HepG2 (cell line): ENCODE measurements around the gene PRKCB. TPM values are rescaled to one million over a fixed set of nuclear protein-coding genes. Genes with fewer than 3 reads are reported as not detected.

ENCODE experiments used
- ATAC-seq: fragments of 200-7000 bp; cut with Tn5 transposase; 3 replicates; pipeline ENCODE4 v1.9.1; 2020; ENCODE audit warnings: mild to moderate bottlenecking, moderate library complexity
- BruUV-seq: library from RNA; stranded (reverse); fragments of 400-500 nt; replicated peaks from 2 replicates; lab custom pipeline; 2021; lab: Mats Ljungman, UMichigan
- CTCF ChIA-PET: fragments of 300-600 bp; formaldehyde crosslinking; extraction: SDS; loops from one replicate; lab custom pipeline; 2021; ENCODE audit warnings: low total read pairs, inconsistent platforms, low intra/inter-chr PET ratio; lab: Yijun Ruan, JAX
- POLR2A ChIA-PET: fragments of 350-600 bp; sonication (Branson Sonifier 250); formaldehyde crosslinking; loops from one replicate; lab custom pipeline; 2020; ENCODE audit warnings: antibody characterized with exemption, inconsistent platforms; lab: Yijun Ruan, JAX
- DNase-seq: peaks from one replicate; pipeline ENCODE4 v3.0.0-alpha.2; 2015; ENCODE audit warnings: low spot score
- FAIRE-seq: peaks from 3 replicates; lab custom pipeline; 2011; peaks lifted over from hg19 to GRCh38; lab: Jason Lieb, UNC
- H2AFZ ChIP-seq: one replicate; pipeline ENCODE4 v1.6.1; 2011; ENCODE audit warnings: low read length, inconsistent platforms
- H3K27ac ChIP-seq: fragments of 300-600 bp; 3 replicates; pipeline ENCODE4 v1.8.0; 2011; ENCODE audit warnings: mixed run types, mild to moderate bottlenecking, mixed read lengths, low read length, inconsistent platforms; ENCODE audit not compliant: insufficient read depth; ENCODE audit errors: extremely low read length
- H3K27me3 ChIP-seq, 2 experiments: fragments of 200-600 bp in 1 of 2; 2 replicates in 1 of 2; 3 replicates in 1 of 2; pipeline versions ENCODE4 v1.6.0 to v1.8.0; 2011; ENCODE audit warnings: low read length in 2 of 2, mild to moderate bottlenecking in 2 of 2, moderate library complexity in 2 of 2, inconsistent platforms in 1 of 2; ENCODE audit not compliant: insufficient read depth in 2 of 2, control insufficient read depth in 1 of 2
- H3K36me3 ChIP-seq, 2 experiments: fragments of 200-600 bp in 1 of 2; replicated peaks in 1 of 2; 2 replicates in 1 of 2; 3 replicates in 1 of 2; pipeline versions ENCODE4 v1.5.1 to v1.8.0; 2011; ENCODE audit warnings: low read length in 2 of 2, inconsistent platforms in 1 of 2; ENCODE audit not compliant: insufficient read depth in 2 of 2, control insufficient read depth in 1 of 2
- H3K4me1 ChIP-seq: 2 replicates; pipeline ENCODE4 v1.5.1; 2012; ENCODE audit warnings: low read length, inconsistent platforms; ENCODE audit not compliant: insufficient read depth
- H3K4me2 ChIP-seq: 2 replicates; pipeline ENCODE4 v1.6.0; 2011; ENCODE audit warnings: low read depth, low read length, inconsistent platforms
- H3K4me3 ChIP-seq, 3 experiments: fragments of 200-600 bp in 1 of 3; sonication (generic), shearing (Covaris generic) in 1 of 3; replicated peaks in 1 of 3; 2 replicates each; pipeline ENCODE4 v1.5.1; 2011 to 2016; ENCODE audit warnings: low read length in 3 of 3, inconsistent platforms in 2 of 3, low read depth in 2 of 3, mild to moderate bottlenecking in 2 of 3, control low read depth in 1 of 3, mixed read lengths in 1 of 3; ENCODE audit not compliant: insufficient read depth in 1 of 3
- H3K79me2 ChIP-seq: one replicate; pipeline ENCODE4 v1.6.1; 2011; ENCODE audit warnings: low read length, inconsistent platforms; ENCODE audit not compliant: insufficient read depth
- H3K9ac ChIP-seq: 2 replicates; pipeline ENCODE4 v1.6.0; 2011; ENCODE audit warnings: mild to moderate bottlenecking, low read depth, low read length, inconsistent platforms; ENCODE audit not compliant: insufficient read depth
- H3K9me3 ChIP-seq: 2 replicates; pipeline ENCODE4 v1.5.1; 2012; ENCODE audit warnings: mild to moderate bottlenecking, low read length
- H4K20me1 ChIP-seq: 2 replicates; pipeline ENCODE4 v1.6.0; 2011; ENCODE audit warnings: inconsistent platforms, mild to moderate bottlenecking, low read length, moderate library complexity; ENCODE audit not compliant: insufficient read depth
- ARID4A ChIP-seq: sonication (generic); formaldehyde crosslinking; IDR thresholded peaks from 2 replicates; pipeline ENCODE4 v1.5.0; 2020; ENCODE audit warnings: mild to moderate bottlenecking, missing genetic modification reagents, borderline replicate concordance
- ARNTL ChIP-seq: sonication (generic); formaldehyde crosslinking; IDR thresholded peaks from 2 replicates; pipeline ENCODE4 v1.4.0; 2020; ENCODE audit warnings: mild to moderate bottlenecking, missing genetic modification reagents
- CBFB ChIP-seq: sonication (generic); formaldehyde crosslinking; IDR thresholded peaks from 2 replicates; pipeline ENCODE4 v1.4.0; 2020; ENCODE audit warnings: missing genetic modification reagents
- GPBP1L1 ChIP-seq: sonication (generic); formaldehyde crosslinking; IDR thresholded peaks from 2 replicates; pipeline ENCODE4 v1.5.0; 2020; ENCODE audit warnings: mild to moderate bottlenecking, missing genetic modification reagents
- IKZF4 ChIP-seq: sonication (generic); formaldehyde crosslinking; IDR thresholded peaks from 2 replicates; pipeline ENCODE4 v1.5.1; 2020; ENCODE audit warnings: borderline replicate concordance, mild to moderate bottlenecking, low read depth, missing genetic modification reagents; ENCODE audit errors: not compliant biosample characterization
- KDM2A ChIP-seq: sonication (generic); formaldehyde crosslinking; IDR thresholded peaks from 2 replicates; pipeline ENCODE4 v1.4.0; 2020; ENCODE audit warnings: low read depth, missing genetic modification reagents, borderline replicate concordance
- PHB2 ChIP-seq: fragments of 450-650 bp; IDR thresholded peaks from 2 replicates; pipeline ENCODE4 v1.6.1; 2018; ENCODE audit not compliant: partially characterized antibody
- SAP130 ChIP-seq: IDR thresholded peaks from 2 replicates; pipeline ENCODE4 v1.6.1; 2016; ENCODE audit warnings: low read depth
- SUZ12 ChIP-seq: fragments of 150-350 bp; IDR thresholded peaks from 2 replicates; pipeline ENCODE4 v1.6.1; 2014; ENCODE audit warnings: low read depth, low read length
- ZNF263 ChIP-seq: sonication (generic); formaldehyde crosslinking; IDR thresholded peaks from 2 replicates; pipeline ENCODE4 v1.4.0; 2020; ENCODE audit warnings: missing genetic modification reagents
- ZNF3 ChIP-seq: IDR thresholded peaks from 2 replicates; pipeline ENCODE4 v1.7.0; 2017; ENCODE audit warnings: inconsistent platforms
- ZNF343 ChIP-seq: sonication (generic); formaldehyde crosslinking; IDR thresholded peaks from 2 replicates; pipeline ENCODE4 v1.4.0; 2020; ENCODE audit warnings: mild to moderate bottlenecking, missing genetic modification reagents
- WGBS: methylation state at CpG from one replicate; pipeline ENCODE4 v1.1.6; 2017; ENCODE audit warnings: low lambda C conversion rate; 5-methylcytosine and 5-hydroxymethylcytosine counted together
- in situ Hi-C: cut with HindIII; loops from 2 replicates; pipeline ENCODE4 v1.10.0; 2017; ENCODE audit warnings: low pct_unique_long_range_greater_than_20kb; ENCODE audit not compliant: extremely low pct_ligation_motif_present
- intact Hi-C: fragments of 100-400 bp; cut with micrococcal nuclease; formaldehyde crosslinking; loops from one replicate; pipeline ENCODE4 v1.10.0; 2022; ENCODE audit not compliant: unreplicated experiment
- polyA plus RNA-seq, 8 experiments: library from polyadenylated mRNA; depleted of rRNA in 3 of 8; stranded (reverse) in 7 of 8; unstranded in 1 of 8; fragments of >200 nt; fragmentation: Illumina TruSeq in 4 of 8; extraction: Trizol in 4 of 8; gene quantifications; 2 replicates each; pipeline versions ENCODE4 v1.2.1 to v1.2.3, GENCODE V29; 2011 to 2016; ENCODE audit warnings: low read depth in 4 of 8, missing spikeins in 1 of 8, mixed read lengths in 1 of 8; ENCODE audit not compliant: insufficient read depth in 1 of 8
- total RNA-seq, 5 experiments: library from RNA; depleted of rRNA; stranded (reverse); fragments of >200 nt; fragmentation: Illumina TruSeq; extraction: Trizol; gene quantifications; 2 replicates each; pipeline ENCODE4 v1.2.3, GENCODE V29; 2016; ENCODE audit warnings: low read depth in 1 of 5

The PRKCB gene
- total and polyA plus RNA-seq, 2 of the 13 experiments (the other 11 are each of a cell fraction or from before 2014, with no cell fraction given), result 0.01 TPM; not detected in 1

- no peaks in the 10 kb centered on the region for H4K20me1 ChIP-seq
- no peak for ATAC-seq
- POLR2A ChIA-PET, result no interaction called here
- TF ChIP-seq KDM2A (CRISPR knock-in tag) (no peak), SUZ12 (no peak), ZNF263 (CRISPR knock-in tag) (no peak), ZNF343 (CRISPR knock-in tag) (no peak), IKZF4 (CRISPR knock-in tag) (no peak), ARID4A (CRISPR knock-in tag) (no peak), SAP130 (CRISPR knock-in tag) (no peak), PHB2 (no peak), GPBP1L1 (CRISPR knock-in tag) (no peak), ARNTL (CRISPR knock-in tag) (no peak), ZNF3 (CRISPR knock-in tag) (no peak), CBFB (CRISPR knock-in tag) (no peak)
These were observed 210.7 kb downstream of the PRKCB start for GRCh38 chr16:24046442-24046841.

More at GRCh38 chr16:24046442-24046841, 210.7 kb downstream of the PRKCB start:
- CTCF ChIA-PET, result interaction anchor here (1.7 kb wide), 1 partner anchor 207 kb away, joined by 6 read pairs; no protein-coding TSS in a partner anchor
- DNase-seq, result no peak
- Histone ChIP-seq H3K9ac (no peak overlapping the region), H3K9me3 (no peaks in the 10 kb centered on the region), H3K36me3 (no peaks in the 10 kb centered on the region), H3K4me3 (no peak overlapping the region), H2AFZ (no peak overlapping the region), H3K4me2 (no peak overlapping the region), H3K79me2 (no peaks in the 10 kb centered on the region), H3K27ac (no peak overlapping the region), H3K27me3 (no peaks in the 10 kb centered on the region; a peak in 2 of 5 replicates), H3K4me1 (no peaks in the 10 kb centered on the region)
- no peak for FAIRE-seq
- 13% methylated on average over 4 of the region's 4 CpGs for WGBS
- in situ Hi-C loops, result loop anchor here (5.0 kb wide), 1 partner anchor 206 kb away; no protein-coding TSS in a partner anchor
- no TSS peak for BruUV-seq
- intact Hi-C loops, result no loop called here
